ENCODE results near the gene PUM2. TPM values are rescaled to one million over a fixed set of nuclear protein-coding genes. Genes with fewer than 3 reads are reported as not detected.
A peak's percentile ranks its signal among the peaks of the same experiment; 100 is the strongest.

The PUM2 gene
- total RNA-seq, 1 donor from 2014 or later = 130 TPM

GRCh38 chr2:20223407-20224163 is 127.1 kb downstream of the PUM2 start:
- H3K9me3 Mint-ChIP-seq = no peaks in the 10 kb centered on the region
- H3K4me3 Mint-ChIP-seq = peak overlapping the region; percentile 35
- H3K27ac Mint-ChIP-seq = no peak overlapping the region
- DNase-seq = peak; percentile 64
- H3K4me1 Mint-ChIP-seq = peaks cover 5% of the 10 kb centered on the region
- peaks cover 55% of the 10 kb centered on the region for H3K27me3 Mint-ChIP-seq
- intact Hi-C loops (cut with micrococcal nuclease) = no loop called here
- H3K36me3 Mint-ChIP-seq (ENCODE audit: low read depth) = no peaks in the 10 kb centered on the region

- Mint-ChIP-seq H3K27ac (no peak overlapping the region), H3K36me3 (ENCODE audit: low read depth) (no peaks in the 10 kb centered on the region), H3K4me1 (peaks cover 5% of the 10 kb centered on the region), H3K4me3 (peak overlapping the region; percentile 35), H3K9me3 (no peaks in the 10 kb centered on the region), H3K27me3 (peaks cover 55% of the 10 kb centered on the region)
- DNase-seq = no peak
- intact Hi-C loops (cut with micrococcal nuclease) = no loop called here
Observed at GRCh38 chr2:20222769-20223406, 127.8 kb downstream of the PUM2 start.

GRCh38 chr2:20222014-20222768 is 128.5 kb downstream of the PUM2 start:
- peaks cover 48% of the 10 kb centered on the region for H3K27me3 Mint-ChIP-seq

GRCh38 chr2:20221555-20221973 is 129.1 kb downstream of the PUM2 start:
- Mint-ChIP-seq H3K9me3 (no peaks in the 10 kb centered on the region), H3K4me3 (no peak overlapping the region), H3K27ac (no peak overlapping the region), H3K27me3 (peaks cover 46% of the 10 kb centered on the region), H3K36me3 (ENCODE audit: low read depth) (no peaks in the 10 kb centered on the region), H3K4me1 (peaks cover 5% of the 10 kb centered on the region)
- intact Hi-C loops (cut with micrococcal nuclease) = no loop called here
- no peak for DNase-seq

More at GRCh38 chr2:20222014-20222768, 128.5 kb downstream of the PUM2 start:
- Mint-ChIP-seq H3K36me3 (ENCODE audit: low read depth) (no peaks in the 10 kb centered on the region), H3K27ac (no peak overlapping the region), H3K4me1 (peaks cover 5% of the 10 kb centered on the region), H3K4me3 (no peak overlapping the region), H3K9me3 (no peaks in the 10 kb centered on the region)
- intact Hi-C loops (cut with micrococcal nuclease) = no loop called here
- DNase-seq = no peak

DNA sequence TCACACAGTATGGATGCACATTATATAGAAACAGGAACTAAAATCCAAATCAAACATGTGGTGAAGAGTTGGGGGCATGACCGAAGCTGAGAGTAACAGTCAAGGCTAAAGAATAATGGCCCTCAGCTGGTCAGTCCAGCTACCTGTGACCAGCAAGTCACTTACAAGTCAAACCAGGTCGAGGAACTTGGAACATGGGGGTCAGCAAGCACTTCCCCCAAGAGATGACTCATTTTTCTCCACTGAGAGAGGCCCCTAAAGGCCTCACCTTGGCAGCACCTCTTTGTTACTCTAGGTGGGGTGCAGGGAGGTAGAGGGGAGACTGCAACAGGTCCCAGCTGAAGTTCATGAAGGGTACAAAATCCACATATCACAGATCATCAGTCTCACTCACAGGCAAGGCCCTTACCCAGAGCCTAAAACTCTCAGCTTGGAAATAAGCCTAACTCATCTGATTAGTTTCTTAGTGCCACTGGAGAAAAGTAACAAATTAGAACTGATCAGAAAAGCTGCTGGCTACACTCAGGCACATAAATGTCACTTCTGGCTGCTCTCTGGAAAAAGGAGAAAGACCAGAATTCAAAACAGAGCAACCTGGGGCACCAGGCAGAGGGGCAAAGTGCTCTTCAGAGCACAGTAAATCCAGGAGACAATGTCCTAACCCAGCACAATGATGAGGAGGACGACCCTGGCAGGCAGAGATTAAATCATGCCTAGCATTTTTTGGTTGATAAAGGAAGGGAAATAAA is 129.7 kb downstream of the PUM2 start:
- Mint-ChIP-seq H3K27me3 (peaks cover 42% of the 10 kb centered on the region), H3K9me3 (no peaks in the 10 kb centered on the region), H3K27ac (no peak overlapping the region), H3K4me1 (peaks cover 5% of the 10 kb centered on the region), H3K4me3 (no peak overlapping the region), H3K36me3 (ENCODE audit: low read depth) (no peaks in the 10 kb centered on the region)
- DNase-seq = no peak
- intact Hi-C loops (cut with micrococcal nuclease) = no loop called here

- intact Hi-C loops (cut with micrococcal nuclease) = no loop called here
- H3K9me3 Mint-ChIP-seq = no peaks in the 10 kb centered on the region
- no peak overlapping the region for H3K27ac Mint-ChIP-seq
- H3K36me3 Mint-ChIP-seq (ENCODE audit: low read depth) = no peaks in the 10 kb centered on the region
- H3K4me1 Mint-ChIP-seq = no peaks in the 10 kb centered on the region
- peaks cover 36% of the 10 kb centered on the region for H3K27me3 Mint-ChIP-seq
- no peak overlapping the region for H3K4me3 Mint-ChIP-seq
- no peak for DNase-seq
Observed at GRCh38 chr2:20219763-20220380, 130.8 kb downstream of the PUM2 start.

DNA sequence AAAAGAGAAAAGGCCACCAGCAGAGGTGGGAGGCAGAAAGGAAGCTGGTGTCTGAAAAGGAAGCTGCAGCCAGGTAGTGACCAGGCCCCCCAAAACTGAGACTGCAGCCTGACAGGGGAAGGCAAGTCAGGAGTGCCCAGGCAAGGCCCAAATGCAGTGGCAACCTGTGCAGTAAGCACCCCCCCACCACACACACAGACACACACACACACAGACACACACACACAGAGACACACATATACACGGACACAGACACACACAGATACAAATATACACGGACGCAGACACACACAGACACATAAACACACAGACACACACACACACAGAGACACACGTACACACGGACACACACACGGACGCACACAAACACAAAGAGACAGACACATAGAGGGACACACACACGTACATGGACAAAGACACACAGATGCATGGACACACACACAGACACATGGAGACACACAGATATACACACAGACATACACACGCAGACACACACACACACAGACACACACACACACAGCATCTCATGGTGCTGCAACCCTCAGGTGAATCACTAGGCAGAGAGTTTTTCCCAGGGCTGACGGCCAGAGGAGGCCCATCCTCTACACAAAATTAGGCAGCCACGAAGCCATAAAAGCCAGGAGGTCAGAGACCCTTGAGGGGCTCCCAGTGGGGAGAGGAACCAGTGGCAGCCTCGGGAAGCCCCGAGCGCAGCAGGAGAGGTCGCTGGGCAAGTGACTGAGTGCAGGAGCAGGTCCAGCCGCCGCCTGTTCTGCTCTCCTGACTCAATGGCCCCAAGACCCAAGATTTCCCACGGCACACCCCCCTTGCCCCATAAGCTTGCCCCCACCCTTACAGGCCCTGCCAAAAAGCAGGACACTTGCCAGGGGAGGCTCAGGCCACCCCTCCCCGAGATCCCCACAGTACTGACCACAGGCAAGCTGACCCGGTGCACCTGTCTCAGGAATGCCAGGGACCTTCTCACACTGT is 132.0 kb downstream of the PUM2 start:
- H3K27me3 Mint-ChIP-seq = peaks cover 36% of the 10 kb centered on the region
- H3K9me3 Mint-ChIP-seq = no peaks in the 10 kb centered on the region
- no peak for DNase-seq
- no peaks in the 10 kb centered on the region for H3K36me3 Mint-ChIP-seq (ENCODE audit: low read depth)
- intact Hi-C loops (cut with micrococcal nuclease) = no loop called here
- H3K27ac Mint-ChIP-seq = no peak overlapping the region
- H3K4me1 Mint-ChIP-seq = no peaks in the 10 kb centered on the region
- H3K4me3 Mint-ChIP-seq = no peak overlapping the region

DNA sequence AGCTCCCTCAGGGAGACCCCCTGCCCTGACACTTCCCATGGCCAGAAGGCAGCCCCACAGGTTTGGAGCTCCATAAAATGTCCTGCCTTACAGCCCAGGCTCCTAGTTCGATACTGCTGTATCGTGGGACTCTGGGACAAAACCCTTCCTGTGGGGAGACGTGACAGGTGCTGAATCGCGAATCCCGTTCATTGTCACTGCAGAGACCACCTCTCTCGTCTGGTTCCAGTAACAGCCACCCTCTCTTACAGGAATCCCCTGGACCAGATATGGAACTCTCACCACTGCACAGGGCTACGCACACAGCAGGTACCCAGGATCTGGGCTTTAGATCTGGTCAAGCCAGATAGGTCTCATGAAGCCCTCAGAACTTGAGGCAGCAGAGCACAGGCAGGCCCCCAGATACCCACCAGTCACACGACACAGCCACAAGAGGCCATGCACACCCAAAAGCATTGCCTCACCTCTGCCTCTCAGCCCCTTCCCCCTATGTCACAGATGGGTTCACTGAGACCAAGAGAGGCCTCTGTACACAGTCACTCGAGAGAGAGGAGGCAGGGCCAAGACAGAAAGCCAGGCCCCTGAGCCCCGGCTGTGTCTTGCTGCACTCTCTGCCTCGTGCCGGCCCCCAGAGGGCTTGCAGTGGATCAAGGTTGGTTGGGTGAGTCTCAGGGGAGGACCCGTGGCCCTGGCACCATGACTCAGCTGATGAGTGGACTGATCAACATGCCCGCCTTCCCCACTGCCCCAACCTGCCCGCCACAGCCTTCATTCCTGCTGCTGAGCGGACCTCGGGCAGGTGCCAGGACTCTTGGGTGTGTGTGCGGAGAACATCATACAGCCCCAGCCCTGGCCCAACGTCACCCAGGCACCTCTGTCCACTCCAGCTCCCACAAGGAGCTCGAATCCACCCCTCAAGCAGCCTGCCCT is 133.3 kb downstream of the PUM2 start:
- Mint-ChIP-seq H3K4me3 (no peak overlapping the region), H3K9me3 (no peaks in the 10 kb centered on the region), H3K27me3 (peaks cover 27% of the 10 kb centered on the region), H3K4me1 (no peaks in the 10 kb centered on the region), H3K27ac (no peak overlapping the region), H3K36me3 (ENCODE audit: low read depth) (no peaks in the 10 kb centered on the region)
- intact Hi-C loops (cut with micrococcal nuclease) = no loop called here
- DNase-seq = no peak

DNA sequence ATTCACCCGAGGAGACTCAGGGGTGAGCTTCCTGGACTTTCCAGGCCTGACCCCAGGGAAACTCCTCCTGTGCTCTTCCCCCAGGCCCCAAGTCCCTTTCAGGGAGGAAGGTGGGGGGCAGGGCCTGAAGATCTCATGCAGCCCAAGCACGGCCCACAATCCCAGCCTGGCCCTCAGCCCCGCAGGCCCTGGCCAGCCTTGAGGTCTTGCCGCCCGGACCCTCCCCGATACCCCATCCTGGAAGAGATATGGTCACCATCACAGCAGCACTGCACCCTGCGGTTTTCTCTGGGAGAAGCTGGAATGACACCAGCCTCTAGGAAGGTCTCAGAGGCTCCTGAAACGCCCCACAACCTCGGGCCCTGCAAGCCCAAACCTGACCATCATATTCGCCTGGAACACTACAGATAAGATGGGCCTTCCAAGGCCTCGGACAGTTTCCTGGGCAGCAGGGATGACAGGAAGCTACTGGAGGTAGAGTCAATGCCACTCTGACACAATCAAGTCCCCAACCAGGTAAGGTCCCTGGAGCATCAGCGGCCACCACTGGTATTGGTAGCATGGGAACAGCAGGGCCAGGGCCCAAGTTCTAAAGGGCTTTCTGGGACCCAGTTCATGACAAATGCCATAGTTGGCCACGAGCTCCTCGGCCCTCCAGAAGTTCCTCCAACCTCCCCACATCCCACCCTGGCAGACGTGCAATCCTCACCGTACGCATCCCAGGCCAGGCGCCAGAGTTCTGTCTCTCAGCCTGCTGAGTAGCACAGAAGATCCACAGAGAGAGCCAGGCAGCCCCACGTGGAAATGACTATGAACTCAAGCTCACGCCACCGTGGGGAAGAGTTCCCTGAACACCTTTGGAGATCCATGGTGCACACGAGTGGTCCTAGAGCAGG is 134.3 kb downstream of the PUM2 start:
- no peaks in the 10 kb centered on the region for H3K4me1 Mint-ChIP-seq
- no peak overlapping the region for H3K27ac Mint-ChIP-seq
- H3K9me3 Mint-ChIP-seq = no peaks in the 10 kb centered on the region
- intact Hi-C loops (cut with micrococcal nuclease) = no loop called here
- peaks cover 18% of the 10 kb centered on the region for H3K27me3 Mint-ChIP-seq
- no peak overlapping the region for H3K4me3 Mint-ChIP-seq
- H3K36me3 Mint-ChIP-seq (ENCODE audit: low read depth) = no peaks in the 10 kb centered on the region
- DNase-seq = no peak

- intact Hi-C loops (cut with micrococcal nuclease) = no loop called here
- Mint-ChIP-seq H3K9me3 (no peaks in the 10 kb centered on the region), H3K27ac (no peak overlapping the region), H3K4me1 (no peaks in the 10 kb centered on the region), H3K27me3 (peaks cover 8% of the 10 kb centered on the region), H3K36me3 (ENCODE audit: low read depth) (no peaks in the 10 kb centered on the region), H3K4me3 (no peak overlapping the region)
- DNase-seq = no peak
Observed at GRCh38 chr2:20215183-20216040, 135.2 kb downstream of the PUM2 start.

Measured in activated CD4-positive, alpha-beta T cell treated with anti-CD3 and anti-CD28 coated beads, Interleukin-2, amount 10 ng/mL, durations not matched to agents 24 days and 14 days (primary cell).